HCT116 (cell line): Measurements from ENCODE around the gene PYCR2.

Experiments
- SIN3A ChIP-seq: IDR thresholded peaks from 2 replicates; pipeline ENCODE4 v1.6.1; 2012; ENCODE audit warnings: low read depth
- SRF ChIP-seq: IDR thresholded peaks from 2 replicates; pipeline ENCODE4 v1.6.1; 2012; ENCODE audit warnings: low read depth
- ZNF274 ChIP-seq: fragments of 200-500 bp; sonication (Bioruptor generic); IDR thresholded peaks from 2 replicates; pipeline ENCODE4 v1.6.1; 2014; ENCODE audit warnings: mild to moderate bottlenecking, low read depth, low read length, inconsistent platforms
- TF ChIP-seq, protein P1 (sequence below), 3 experiments: fragments of 200-600 bp in 1 of 3; sonication (generic) in 1 of 3; IDR thresholded peaks in 2 of 3; conservative IDR thresholded peaks in 1 of 3; 2 replicates each; pipeline ENCODE4 v1.5.1; 2012 to 2017; ENCODE audit warnings: low read depth in 2 of 3, low read length in 2 of 3, antibody characterized with exemption in 1 of 3, borderline replicate concordance in 1 of 3, control low read depth in 1 of 3, mild to moderate bottlenecking in 1 of 3, mixed read lengths in 1 of 3, mixed run types in 1 of 3, moderate library complexity in 1 of 3; ENCODE audit not compliant: insufficient read depth in 1 of 3

DNA sequence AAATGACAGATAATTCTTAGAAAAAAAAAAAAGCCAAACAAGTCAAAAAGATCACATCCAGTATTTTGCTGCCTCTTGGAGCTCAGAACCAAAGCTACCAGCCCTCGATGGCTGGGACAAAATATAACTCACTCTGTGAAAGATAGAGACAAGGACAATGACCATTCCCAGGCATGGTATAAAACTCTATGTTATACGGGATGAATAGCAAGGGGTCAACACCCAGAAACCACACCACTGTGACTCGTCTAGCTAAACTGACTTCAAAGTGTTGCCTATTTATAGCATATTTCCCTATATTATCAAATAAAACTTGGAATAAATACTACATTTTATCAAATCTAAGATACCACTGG is 52.0 kb downstream of the PYCR2 start:
- no peak for TF ChIP-seq ZNF274
- TF ChIP-seq SRF = no peak
- TF ChIP-seq, protein P1, sequence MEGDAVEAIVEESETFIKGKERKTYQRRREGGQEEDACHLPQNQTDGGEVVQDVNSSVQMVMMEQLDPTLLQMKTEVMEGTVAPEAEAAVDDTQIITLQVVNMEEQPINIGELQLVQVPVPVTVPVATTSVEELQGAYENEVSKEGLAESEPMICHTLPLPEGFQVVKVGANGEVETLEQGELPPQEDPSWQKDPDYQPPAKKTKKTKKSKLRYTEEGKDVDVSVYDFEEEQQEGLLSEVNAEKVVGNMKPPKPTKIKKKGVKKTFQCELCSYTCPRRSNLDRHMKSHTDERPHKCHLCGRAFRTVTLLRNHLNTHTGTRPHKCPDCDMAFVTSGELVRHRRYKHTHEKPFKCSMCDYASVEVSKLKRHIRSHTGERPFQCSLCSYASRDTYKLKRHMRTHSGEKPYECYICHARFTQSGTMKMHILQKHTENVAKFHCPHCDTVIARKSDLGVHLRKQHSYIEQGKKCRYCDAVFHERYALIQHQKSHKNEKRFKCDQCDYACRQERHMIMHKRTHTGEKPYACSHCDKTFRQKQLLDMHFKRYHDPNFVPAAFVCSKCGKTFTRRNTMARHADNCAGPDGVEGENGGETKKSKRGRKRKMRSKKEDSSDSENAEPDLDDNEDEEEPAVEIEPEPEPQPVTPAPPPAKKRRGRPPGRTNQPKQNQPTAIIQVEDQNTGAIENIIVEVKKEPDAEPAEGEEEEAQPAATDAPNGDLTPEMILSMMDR (IDR thresholded peaks at IDR 0.05 in 2 of 3, conservative IDR thresholded peaks at IDR 0.05 in 1 of 3; ENCODE audit: borderline replicate concordance in 1 of 3, insufficient read depth in 1 of 3, low read depth in 2 of 3, low read length in 2 of 3) = no peak
- TF ChIP-seq SIN3A = no peak
